NCI-H1048 (cell line): ENCODE data around the gene PDXK.
A peak's percentile ranks its signal among the peaks of the same experiment; 100 is the strongest.

Source experiments
- DNase-seq: peaks from one replicate; lab custom pipeline; 2025; lab: John Stamatoyannopoulos, UW

The PDXK gene

GRCh38 chr21:43763901-43764523, 45.1 kb downstream of the PDXK start:
- no peak for DNase-seq

GRCh38 chr21:43764576-43765495, 45.9 kb downstream of the PDXK start:
- no peak for DNase-seq

GRCh38 chr21:43766734-43767497, 48.0 kb downstream of the PDXK start:
- no peak for DNase-seq

GRCh38 chr21:43767498-43767983, 48.6 kb downstream of the PDXK start:
- no peak for DNase-seq

- DNase-seq: no peak
Measured at GRCh38 chr21:43767984-43768867, 49.3 kb downstream of the PDXK start.

GRCh38 chr21:43768868-43769167, 49.9 kb downstream of the PDXK start:
- no peak for DNase-seq

GRCh38 chr21:43769325-43769958, 50.5 kb downstream of the PDXK start:
- DNase-seq: no peak

GRCh38 chr21:43770066-43770655, 51.2 kb downstream of the PDXK start:
- no peak for DNase-seq

GRCh38 chr21:43771199-43771675, 52.3 kb downstream of the PDXK start:
- DNase-seq: no peak

- no peak for DNase-seq
Measured at GRCh38 chr21:43771698-43772424, 52.9 kb downstream of the PDXK start.

GRCh38 chr21:43772425-43772821, 53.5 kb downstream of the PDXK start:
- peak; percentile 28 for DNase-seq

- DNase-seq: no peak
Measured at GRCh38 chr21:43774163-43774562, 55.2 kb downstream of the PDXK start.

GRCh38 chr21:43775190-43775589, 56.3 kb downstream of the PDXK start:
- DNase-seq: no peak

- peak; percentile 53 for DNase-seq
Measured at GRCh38 chr21:43775795-43776430, 57.0 kb downstream of the PDXK start, which contains the start of gene CSTB. CSTB (minus strand) TSS chr21:43776308; CDS start chr21:43776269, 39 bp downstream.

GRCh38 chr21:43777953-43778352, 59.0 kb downstream of the PDXK start:
- DNase-seq: no peak

- no peak for DNase-seq
Measured at GRCh38 chr21:43778469-43779335, 59.8 kb downstream of the PDXK start.

- no peak for DNase-seq
Measured at GRCh38 chr21:43779660-43780059, 60.7 kb downstream of the PDXK start.

GRCh38 chr21:43781846-43782245, 62.9 kb downstream of the PDXK start:
- no peak for DNase-seq
